ENCODE data around the gene OCEL1. TPM values are rescaled to one million over a fixed set of nuclear protein-coding genes. Genes with fewer than 3 reads are reported as not detected.

The OCEL1 gene
- polyA plus RNA-seq, 1 donor from 2014 or later = 1.9 TPM

DNA sequence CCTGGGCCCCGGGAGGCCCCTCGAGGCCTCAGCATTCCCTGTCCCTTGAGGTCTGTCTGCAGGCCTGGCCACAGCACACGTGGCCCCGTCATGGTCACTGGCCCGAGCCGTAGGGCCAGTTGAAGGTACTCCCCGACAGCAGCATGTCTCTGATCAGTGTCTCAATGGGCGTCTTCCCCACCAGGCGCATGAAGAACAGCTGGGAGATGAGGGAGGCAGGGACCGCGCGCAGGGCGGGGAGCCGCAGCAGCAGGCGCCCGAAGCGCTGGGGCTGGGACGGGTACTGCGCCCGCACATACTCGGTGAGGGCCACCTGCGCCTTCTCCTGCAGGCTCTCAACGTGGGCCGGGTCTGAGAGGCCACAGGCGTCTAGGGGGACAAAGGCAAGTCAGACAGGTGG, 6.2 kb downstream of the OCEL1 start:
- no peak overlapping the region for H2AFZ ChIP-seq (ENCODE audit: low read depth, low read length)
- H3K4me3 ChIP-seq (ENCODE audit: low read length) = no peak overlapping the region
- no peak overlapping the region for H3K4me2 ChIP-seq (ENCODE audit: low read length)
- no peaks in the 10 kb centered on the region for H3K36me3 ChIP-seq (ENCODE audit: insufficient read depth, low read length)
- peaks cover 3% of the 10 kb centered on the region for H3K79me2 ChIP-seq (replicated peaks; ENCODE audit: insufficient read depth, low read length)
- H3K27ac ChIP-seq (ENCODE audit: low read length) = no peak overlapping the region
- no peaks in the 10 kb centered on the region for H3K9me3 ChIP-seq (ENCODE audit: low read length)
- H3K9ac ChIP-seq (ENCODE audit: low read length) = no peak overlapping the region
- no peaks in the 10 kb centered on the region for H4K20me1 ChIP-seq (ENCODE audit: insufficient read depth)
- H3F3A ChIP-seq (ENCODE audit: insufficient read depth, low read length, poor library complexity, severe bottlenecking) = no peaks in the 10 kb centered on the region
- H3K9me2 ChIP-seq (ENCODE audit: insufficient read depth, low read length) = no peaks in the 10 kb centered on the region
- no peaks in the 10 kb centered on the region for H3K27me3 ChIP-seq (ENCODE audit: insufficient read depth, low read depth, low read length)
- TF ChIP-seq EP300 (conservative IDR thresholded peaks at IDR 0.05; ENCODE audit: poor library complexity, severe bottlenecking) (no peak), RAD21 (conservative IDR thresholded peaks at IDR 0.05) (no peak), TAF1 (IDR thresholded peaks at IDR 0.05; ENCODE audit: low read depth) (no peak), SMC3 (conservative IDR thresholded peaks at IDR 0.05; ENCODE audit: poor library complexity) (no peak), EZH2 (IDR thresholded peaks at IDR 0.05; ENCODE audit: borderline replicate concordance, insufficient read depth, low read length, poor library complexity, severe bottlenecking) (no peak), POLR2AphosphoS5 (IDR thresholded peaks at IDR 0.05) (no peak), MXI1 (conservative IDR thresholded peaks at IDR 0.05; ENCODE audit: poor library complexity, severe bottlenecking) (no peak)
- TF ChIP-seq, protein P1, sequence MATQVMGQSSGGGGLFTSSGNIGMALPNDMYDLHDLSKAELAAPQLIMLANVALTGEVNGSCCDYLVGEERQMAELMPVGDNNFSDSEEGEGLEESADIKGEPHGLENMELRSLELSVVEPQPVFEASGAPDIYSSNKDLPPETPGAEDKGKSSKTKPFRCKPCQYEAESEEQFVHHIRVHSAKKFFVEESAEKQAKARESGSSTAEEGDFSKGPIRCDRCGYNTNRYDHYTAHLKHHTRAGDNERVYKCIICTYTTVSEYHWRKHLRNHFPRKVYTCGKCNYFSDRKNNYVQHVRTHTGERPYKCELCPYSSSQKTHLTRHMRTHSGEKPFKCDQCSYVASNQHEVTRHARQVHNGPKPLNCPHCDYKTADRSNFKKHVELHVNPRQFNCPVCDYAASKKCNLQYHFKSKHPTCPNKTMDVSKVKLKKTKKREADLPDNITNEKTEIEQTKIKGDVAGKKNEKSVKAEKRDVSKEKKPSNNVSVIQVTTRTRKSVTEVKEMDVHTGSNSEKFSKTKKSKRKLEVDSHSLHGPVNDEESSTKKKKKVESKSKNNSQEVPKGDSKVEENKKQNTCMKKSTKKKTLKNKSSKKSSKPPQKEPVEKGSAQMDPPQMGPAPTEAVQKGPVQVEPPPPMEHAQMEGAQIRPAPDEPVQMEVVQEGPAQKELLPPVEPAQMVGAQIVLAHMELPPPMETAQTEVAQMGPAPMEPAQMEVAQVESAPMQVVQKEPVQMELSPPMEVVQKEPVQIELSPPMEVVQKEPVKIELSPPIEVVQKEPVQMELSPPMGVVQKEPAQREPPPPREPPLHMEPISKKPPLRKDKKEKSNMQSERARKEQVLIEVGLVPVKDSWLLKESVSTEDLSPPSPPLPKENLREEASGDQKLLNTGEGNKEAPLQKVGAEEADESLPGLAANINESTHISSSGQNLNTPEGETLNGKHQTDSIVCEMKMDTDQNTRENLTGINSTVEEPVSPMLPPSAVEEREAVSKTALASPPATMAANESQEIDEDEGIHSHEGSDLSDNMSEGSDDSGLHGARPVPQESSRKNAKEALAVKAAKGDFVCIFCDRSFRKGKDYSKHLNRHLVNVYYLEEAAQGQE (IDR thresholded peaks at IDR 0.05; ENCODE audit: borderline replicate concordance) = no peak
- TF ChIP-seq, protein P2, sequence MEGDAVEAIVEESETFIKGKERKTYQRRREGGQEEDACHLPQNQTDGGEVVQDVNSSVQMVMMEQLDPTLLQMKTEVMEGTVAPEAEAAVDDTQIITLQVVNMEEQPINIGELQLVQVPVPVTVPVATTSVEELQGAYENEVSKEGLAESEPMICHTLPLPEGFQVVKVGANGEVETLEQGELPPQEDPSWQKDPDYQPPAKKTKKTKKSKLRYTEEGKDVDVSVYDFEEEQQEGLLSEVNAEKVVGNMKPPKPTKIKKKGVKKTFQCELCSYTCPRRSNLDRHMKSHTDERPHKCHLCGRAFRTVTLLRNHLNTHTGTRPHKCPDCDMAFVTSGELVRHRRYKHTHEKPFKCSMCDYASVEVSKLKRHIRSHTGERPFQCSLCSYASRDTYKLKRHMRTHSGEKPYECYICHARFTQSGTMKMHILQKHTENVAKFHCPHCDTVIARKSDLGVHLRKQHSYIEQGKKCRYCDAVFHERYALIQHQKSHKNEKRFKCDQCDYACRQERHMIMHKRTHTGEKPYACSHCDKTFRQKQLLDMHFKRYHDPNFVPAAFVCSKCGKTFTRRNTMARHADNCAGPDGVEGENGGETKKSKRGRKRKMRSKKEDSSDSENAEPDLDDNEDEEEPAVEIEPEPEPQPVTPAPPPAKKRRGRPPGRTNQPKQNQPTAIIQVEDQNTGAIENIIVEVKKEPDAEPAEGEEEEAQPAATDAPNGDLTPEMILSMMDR (IDR thresholded peaks at IDR 0.05; ENCODE audit: poor library complexity, severe bottlenecking) = no peak

DNA sequence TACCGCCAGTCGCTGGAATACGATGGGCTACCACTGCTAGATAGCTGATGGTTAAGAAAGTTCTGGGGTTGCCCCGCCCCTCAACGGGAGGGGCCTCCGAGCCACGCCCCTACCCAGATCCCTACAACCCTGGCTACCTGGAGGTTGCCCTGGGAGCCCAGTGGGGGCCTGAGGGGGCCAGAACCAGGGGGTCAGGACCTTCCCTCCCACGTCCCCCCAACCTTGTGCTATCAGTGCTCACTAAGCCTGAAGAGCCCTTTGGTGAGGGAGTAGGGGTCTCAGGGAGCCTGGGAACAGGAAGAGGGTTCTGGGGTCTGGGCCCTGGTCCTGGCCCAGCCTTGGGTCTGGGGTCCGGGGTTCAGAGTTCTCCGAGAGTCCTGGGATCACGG, 8.9 kb downstream of the OCEL1 start:
- Histone ChIP-seq H3K4me2 (ENCODE audit: low read length) (peak overlapping the region; percentile 39), H2AFZ (ENCODE audit: low read depth, low read length) (no peak overlapping the region), H3K27ac (ENCODE audit: low read length) (peak overlapping the region; percentile 45), H3K79me2 (replicated peaks; ENCODE audit: insufficient read depth, low read length) (peaks cover 3% of the 10 kb centered on the region), H3K36me3 (ENCODE audit: insufficient read depth, low read length) (no peaks in the 10 kb centered on the region), H3K9me2 (ENCODE audit: insufficient read depth, low read length) (no peaks in the 10 kb centered on the region), H4K20me1 (ENCODE audit: insufficient read depth) (no peaks in the 10 kb centered on the region), H3K9me3 (ENCODE audit: low read length) (no peaks in the 10 kb centered on the region), H3K27me3 (ENCODE audit: insufficient read depth, low read depth, low read length) (no peaks in the 10 kb centered on the region), H3K4me3 (ENCODE audit: low read length) (peak overlapping the region; percentile 68), H3K9ac (ENCODE audit: low read length) (peak overlapping the region; percentile 65), H3F3A (ENCODE audit: insufficient read depth, low read length, poor library complexity, severe bottlenecking) (no peaks in the 10 kb centered on the region)
- TF ChIP-seq EP300 (conservative IDR thresholded peaks at IDR 0.05; ENCODE audit: poor library complexity, severe bottlenecking) (no peak), EZH2 (IDR thresholded peaks at IDR 0.05; ENCODE audit: borderline replicate concordance, insufficient read depth, low read length, poor library complexity, severe bottlenecking) (no peak), POLR2AphosphoS5 (IDR thresholded peaks at IDR 0.05) (no peak)
- TF ChIP-seq, protein P1 (IDR thresholded peaks at IDR 0.05; ENCODE audit: borderline replicate concordance) = no peak
